HEK293 (cell line): ENCODE data around the gene INSL3.

ENCODE experiments used
- CTCF ChIA-PET: fragments of 350-600 bp; formaldehyde crosslinking; extraction: SDS; loops from one replicate; lab custom pipeline; 2021; ENCODE audit warnings: antibody characterized with exemption; lab: Yijun Ruan, JAX
- POLR2A ChIA-PET: fragments of 300-600 bp; formaldehyde crosslinking; extraction: SDS; loops from one replicate; lab custom pipeline; 2020; ENCODE audit warnings: antibody characterized with exemption, inconsistent platforms; lab: Yijun Ruan, JAX
- H3K27ac ChIP-seq: fragments of 200-500 bp; sonication (Bioruptor generic); 2 replicates; pipeline ENCODE4 v1.5.1; 2014; ENCODE audit warnings: low read depth, low read length, control low read depth, inconsistent platforms; ENCODE audit errors: extremely low read depth
- H3K36me3 ChIP-seq, 2 experiments: fragments of 200-500 bp in 1 of 2; sonication (Bioruptor generic) in 1 of 2; 1 replicate in 1 of 2; 2 replicates in 1 of 2; pipeline ENCODE4 v1.5.1; 2014 to 2017; ENCODE audit warnings: inconsistent platforms in 2 of 2, low read length in 2 of 2; ENCODE audit not compliant: control insufficient read depth in 2 of 2, insufficient read depth in 1 of 2
- H3K4me1 ChIP-seq: fragments of 200-500 bp; sonication (Bioruptor generic); 2 replicates; pipeline ENCODE4 v1.5.1; 2014; ENCODE audit warnings: mild to moderate bottlenecking, low read length, inconsistent platforms; ENCODE audit not compliant: control insufficient read depth, insufficient read depth
- H3K4me3 ChIP-seq: 2 replicates; pipeline ENCODE4 v1.5.1; 2011; ENCODE audit warnings: low read depth, mild to moderate bottlenecking, control low read depth, low read length, moderate library complexity
- H3K9me3 ChIP-seq: fragments of 200-500 bp; sonication (Bioruptor generic); 2 replicates; pipeline ENCODE4 v1.5.1; 2014; ENCODE audit warnings: low read depth, low read length, inconsistent platforms; ENCODE audit not compliant: control insufficient read depth, insufficient read depth
- BCL6B ChIP-seq: fragments of 450-650 bp; formaldehyde crosslinking; IDR thresholded peaks from 2 replicates; pipeline ENCODE4 v1.5.1; 2017; ENCODE audit warnings: missing biosample characterization, missing genetic modification characterization
- GLI4 ChIP-seq: fragments of 450-650 bp; formaldehyde crosslinking; IDR thresholded peaks from 2 replicates; pipeline ENCODE4 v1.5.1; 2016; ENCODE audit warnings: missing biosample characterization, missing genetic modification characterization
- GLIS2 ChIP-seq: fragments of 450-650 bp; formaldehyde crosslinking; IDR thresholded peaks from 2 replicates; pipeline ENCODE4 v1.5.1; 2016; ENCODE audit warnings: missing biosample characterization, missing genetic modification characterization
- HOXA7 ChIP-seq: sonication (generic); formaldehyde crosslinking; IDR thresholded peaks from 2 replicates; pipeline ENCODE4 v1.8.1; 2022; ENCODE audit warnings: missing genetic modification reagents, borderline replicate concordance
- MZF1 ChIP-seq: fragments of 450-650 bp; formaldehyde crosslinking; IDR thresholded peaks from 2 replicates; pipeline ENCODE4 v1.5.1; 2017; ENCODE audit warnings: missing biosample characterization, missing genetic modification characterization, borderline replicate concordance
- PRDM4 ChIP-seq: fragments of 450-650 bp; formaldehyde crosslinking; IDR thresholded peaks from 2 replicates; pipeline ENCODE4 v1.5.1; 2017; ENCODE audit warnings: missing biosample characterization, missing genetic modification characterization
- RBAK ChIP-seq: fragments of 450-650 bp; formaldehyde crosslinking; IDR thresholded peaks from 2 replicates; pipeline ENCODE4 v1.5.1; 2016; ENCODE audit warnings: missing biosample characterization, missing genetic modification characterization
- ZBTB44 ChIP-seq: fragments of 450-650 bp; IDR thresholded peaks from 2 replicates; pipeline ENCODE4 v1.5.1; 2018; ENCODE audit warnings: missing biosample characterization, mild to moderate bottlenecking, missing genetic modification characterization
- ZBTB7A ChIP-seq: fragments of 450-650 bp; formaldehyde crosslinking; IDR thresholded peaks from 2 replicates; pipeline ENCODE4 v1.5.1; 2016; ENCODE audit warnings: low read depth, missing biosample characterization, missing genetic modification characterization
- ZFP3 ChIP-seq: fragments of 450-650 bp; formaldehyde crosslinking; IDR thresholded peaks from 2 replicates; pipeline ENCODE4 v1.5.1; 2016; ENCODE audit warnings: low read depth, missing biosample characterization, missing genetic modification characterization
- ZNF121 ChIP-seq: fragments of 450-650 bp; formaldehyde crosslinking; IDR thresholded peaks from 2 replicates; pipeline ENCODE4 v1.5.1; 2016; ENCODE audit warnings: missing biosample characterization, missing genetic modification characterization
- ZNF133 ChIP-seq: fragments of 450-650 bp; formaldehyde crosslinking; IDR thresholded peaks from 2 replicates; pipeline ENCODE4 v1.5.1; 2016; ENCODE audit warnings: missing biosample characterization, missing genetic modification characterization
- ZNF221 ChIP-seq: fragments of 450-650 bp; formaldehyde crosslinking; IDR thresholded peaks from 2 replicates; pipeline ENCODE4 v1.5.1; 2017; ENCODE audit warnings: missing biosample characterization, missing genetic modification characterization, borderline replicate concordance
- ZNF223 ChIP-seq: fragments of 450-650 bp; formaldehyde crosslinking; IDR thresholded peaks from 2 replicates; pipeline ENCODE4 v1.5.1; 2016; ENCODE audit warnings: missing biosample characterization, missing genetic modification characterization
- ZNF24 ChIP-seq: fragments of 450-650 bp; formaldehyde crosslinking; IDR thresholded peaks from 2 replicates; pipeline ENCODE4 v1.5.1; 2016; ENCODE audit warnings: missing biosample characterization, missing genetic modification characterization
- ZNF274 ChIP-seq, 2 experiments: fragments of 200-500 bp in 1 of 2; fragments of 450-650 bp in 1 of 2; sonication (Bioruptor generic) in 1 of 2; formaldehyde crosslinking in 1 of 2; IDR thresholded peaks; 2 replicates each; pipeline versions ENCODE4 v1.5.1 to v1.6.1; 2014 to 2016; ENCODE audit warnings: borderline replicate concordance in 1 of 2, inconsistent platforms in 1 of 2, low read length in 1 of 2, missing biosample characterization in 1 of 2, missing genetic modification characterization in 1 of 2
- ZNF37A ChIP-seq: fragments of 450-650 bp; IDR thresholded peaks from 2 replicates; pipeline ENCODE4 v1.5.1; 2018; ENCODE audit warnings: missing biosample characterization, missing genetic modification characterization
- ZNF426 ChIP-seq: fragments of 450-650 bp; formaldehyde crosslinking; IDR thresholded peaks from 2 replicates; pipeline ENCODE4 v1.5.1; 2017; ENCODE audit warnings: missing biosample characterization, missing genetic modification characterization, mild to moderate bottlenecking, inconsistent platforms, moderate library complexity
- ZNF488 ChIP-seq: fragments of 450-650 bp; formaldehyde crosslinking; IDR thresholded peaks from 2 replicates; pipeline ENCODE4 v1.5.1; 2016; ENCODE audit warnings: missing biosample characterization, missing genetic modification characterization
- ZNF501 ChIP-seq: fragments of 450-650 bp; formaldehyde crosslinking; IDR thresholded peaks from 2 replicates; pipeline ENCODE4 v1.5.1; 2016; ENCODE audit warnings: missing biosample characterization, missing genetic modification characterization
- ZNF514 ChIP-seq: fragments of 450-650 bp; formaldehyde crosslinking; IDR thresholded peaks from 2 replicates; pipeline ENCODE4 v1.5.1; 2016; ENCODE audit warnings: missing biosample characterization, missing genetic modification characterization
- ZNF544 ChIP-seq: fragments of 450-650 bp; formaldehyde crosslinking; IDR thresholded peaks from 2 replicates; pipeline ENCODE4 v1.5.0; 2017; ENCODE audit warnings: missing biosample characterization, missing genetic modification characterization
- ZNF555 ChIP-seq: fragments of 450-650 bp; formaldehyde crosslinking; conservative IDR thresholded peaks from 2 replicates; pipeline ENCODE4 v1.5.1; 2017; ENCODE audit warnings: missing biosample characterization, mild to moderate bottlenecking, missing genetic modification characterization, inconsistent platforms
- ZNF580 ChIP-seq: fragments of 450-650 bp; formaldehyde crosslinking; IDR thresholded peaks from 2 replicates; pipeline ENCODE4 v1.5.1; 2016; ENCODE audit warnings: missing biosample characterization, missing genetic modification characterization
- ZNF596 ChIP-seq: fragments of 450-650 bp; IDR thresholded peaks from 2 replicates; pipeline ENCODE4 v1.5.0; 2018; ENCODE audit warnings: missing biosample characterization, mild to moderate bottlenecking, missing genetic modification characterization, moderate library complexity
- ZNF664 ChIP-seq: fragments of 450-650 bp; formaldehyde crosslinking; IDR thresholded peaks from 2 replicates; pipeline ENCODE4 v1.5.1; 2016; ENCODE audit warnings: missing biosample characterization, missing genetic modification characterization
- ZNF792 ChIP-seq: fragments of 450-650 bp; formaldehyde crosslinking; IDR thresholded peaks from 2 replicates; pipeline ENCODE4 v1.5.1; 2016; ENCODE audit warnings: missing biosample characterization, missing genetic modification characterization

Gene INSL3

GRCh38 chr19:17811681-17812080 is 9.6 kb downstream of the INSL3 start:
- POLR2A ChIA-PET, result no interaction called here
- no peak overlapping the region for H3K4me3 ChIP-seq
- H3K4me1 ChIP-seq, result no peaks in the 10 kb centered on the region
- H3K27ac ChIP-seq, result no peak overlapping the region
- TF ChIP-seq MZF1 (no peak), HOXA7 (CRISPR knock-in tag) (no peak), ZNF488 (no peak), ZNF544 (tag by site-specific recombination) (no peak), ZNF221 (tag by site-specific recombination) (no peak), RBAK (tag by site-specific recombination) (no peak), ZNF514 (tag by site-specific recombination) (no peak), ZNF792 (no peak), GLI4 (no peak), ZNF37A (no peak), ZNF274 (IDR thresholded peaks at IDR 0.05; ENCODE audit: low read length) (no peak), ZNF274 (tag by site-specific recombination; IDR thresholded peaks at IDR 0.05; ENCODE audit: borderline replicate concordance) (no peak), ZNF24 (tag by site-specific recombination) (no peak), BCL6B (tag by site-specific recombination) (no peak), ZNF133 (tag by site-specific recombination) (no peak), PRDM4 (tag by site-specific recombination) (no peak), ZFP3 (no peak), ZNF664 (no peak)
- CTCF ChIA-PET, result interaction anchor here (0.7 kb wide), 1 partner anchor 390 kb away, joined by 3 read pairs; no protein-coding TSS in a partner anchor
- H3K36me3 ChIP-seq, result no peaks in the 10 kb centered on the region
- no peaks in the 10 kb centered on the region for H3K9me3 ChIP-seq

GRCh38 chr19:17811103-17811502 is 10.2 kb downstream of the INSL3 start:
- ChIA-PET POLR2A (no interaction called here), CTCF (no interaction called here)
- Histone ChIP-seq H3K36me3 (no peaks in the 10 kb centered on the region), H3K4me1 (no peaks in the 10 kb centered on the region), H3K9me3 (no peaks in the 10 kb centered on the region), H3K27ac (no peak overlapping the region), H3K4me3 (no peak overlapping the region)
- no peak for TF ChIP-seq ZNF596 (tag by site-specific recombination)
- TF ChIP-seq ZNF121 (tag by site-specific recombination), result 0 out of 2 replicates have a peak, but pooled peaks have one; percentile 15

- POLR2A ChIA-PET, result no interaction called here
- CTCF ChIA-PET, result no interaction called here
- TF ChIP-seq ZNF501 (no peak), ZBTB44 (tag by site-specific recombination) (no peak), ZBTB7A (tag by site-specific recombination) (no peak), ZNF792 (no peak), ZNF223 (no peak), ZNF555 (tag by site-specific recombination) (no peak), ZNF426 (tag by site-specific recombination) (no peak), GLIS2 (tag by site-specific recombination) (no peak), ZNF580 (tag by site-specific recombination) (no peak)
Measured at GRCh38 chr19:17807731-17808316, 13.5 kb downstream of the INSL3 start.

More at GRCh38 chr19:17807731-17808316, 13.5 kb downstream of the INSL3 start:
- Histone ChIP-seq H3K36me3 (no peaks in the 10 kb centered on the region), H3K4me1 (no peaks in the 10 kb centered on the region), H3K4me3 (no peak overlapping the region), H3K27ac (no peak overlapping the region), H3K9me3 (no peaks in the 10 kb centered on the region)
